ENCODE measurements around the gene LCORL.
A peak's percentile ranks its signal among the peaks of the same experiment; 100 is the strongest.
"Not testable (repeated sequence)": the region's sequence is repeated elsewhere in the genome, so short reads cannot be mapped to it uniquely, and the experiment has no call there.

The LCORL gene

DNA sequence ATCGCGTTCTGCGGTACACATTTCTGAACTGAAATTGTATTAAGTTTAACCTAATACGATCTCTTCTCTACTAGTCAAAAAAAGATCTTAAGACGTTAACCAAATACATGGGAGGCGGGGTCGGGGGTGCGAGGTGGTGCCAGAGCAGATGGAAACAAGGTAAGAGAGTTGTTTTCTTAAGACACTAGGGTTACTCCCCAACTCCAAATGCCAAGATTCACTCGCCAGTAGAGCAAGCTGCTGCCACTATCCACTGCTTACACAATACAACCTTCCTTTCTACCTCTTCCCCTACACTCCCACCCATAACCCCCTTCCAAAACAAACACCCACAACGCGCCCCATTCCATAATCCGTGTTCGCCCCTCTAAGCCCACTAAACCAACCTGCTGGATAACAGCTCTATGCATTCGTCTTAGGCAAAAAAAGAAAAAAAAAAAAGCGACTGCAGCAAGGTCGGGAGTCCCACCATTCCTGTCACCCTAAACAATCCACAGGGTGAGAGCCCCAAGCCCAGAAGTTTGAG is 1.3 kb downstream of the LCORL start:
- peak; percentile 14 for DNase-seq (ENCODE audit: low spot score)

DNA sequence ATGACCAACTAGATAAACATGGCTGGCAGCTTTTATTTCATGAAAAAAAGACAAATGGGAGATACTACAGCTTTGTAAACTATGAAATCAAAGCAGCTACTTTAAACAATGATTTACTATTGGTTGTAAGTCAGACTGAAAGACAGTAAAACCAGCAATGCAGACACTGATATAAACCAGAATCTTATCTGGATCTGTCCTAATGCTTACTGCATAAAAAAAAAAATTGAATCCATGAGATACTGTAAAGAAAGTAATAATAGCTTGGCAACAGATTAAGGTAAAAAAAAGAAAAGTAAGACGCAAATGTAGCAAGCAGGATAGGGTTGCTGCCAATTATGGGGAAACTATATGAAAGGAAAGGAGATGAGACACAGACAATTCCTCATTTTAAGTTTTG is 7.3 kb downstream of the LCORL start:
- no peak for DNase-seq (ENCODE audit: low spot score)

DNA sequence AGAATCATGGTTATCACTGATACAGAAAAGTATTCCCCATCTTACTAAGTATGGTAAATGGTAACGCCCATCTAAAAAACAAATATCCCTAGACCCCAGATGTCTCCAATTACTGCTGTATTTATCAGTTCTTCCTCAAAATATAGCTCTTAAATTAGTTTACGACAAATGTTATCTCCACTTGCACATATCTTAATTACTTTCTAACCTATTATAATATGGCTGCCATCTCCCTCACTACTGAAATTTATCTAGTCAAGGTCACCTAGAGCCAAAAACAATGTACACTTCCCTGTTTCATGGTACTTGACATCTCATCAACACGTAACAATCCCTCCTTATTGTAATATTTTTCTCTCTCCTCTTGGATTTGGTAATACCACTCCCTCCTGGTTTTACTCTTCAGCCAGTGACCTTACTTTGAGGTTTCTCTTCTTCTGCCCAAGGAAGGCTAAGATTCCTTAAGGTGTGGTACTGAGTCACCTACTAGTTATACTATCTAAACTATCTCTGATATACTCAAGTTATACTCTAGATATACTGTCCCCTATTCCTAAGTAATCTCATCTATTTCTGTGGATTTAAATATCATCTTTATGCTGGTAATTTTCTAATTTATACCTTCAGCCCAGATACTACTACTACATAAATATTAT is 8.6 kb downstream of the LCORL start:
- DNase-seq (ENCODE audit: low spot score), result no peak

DNA sequence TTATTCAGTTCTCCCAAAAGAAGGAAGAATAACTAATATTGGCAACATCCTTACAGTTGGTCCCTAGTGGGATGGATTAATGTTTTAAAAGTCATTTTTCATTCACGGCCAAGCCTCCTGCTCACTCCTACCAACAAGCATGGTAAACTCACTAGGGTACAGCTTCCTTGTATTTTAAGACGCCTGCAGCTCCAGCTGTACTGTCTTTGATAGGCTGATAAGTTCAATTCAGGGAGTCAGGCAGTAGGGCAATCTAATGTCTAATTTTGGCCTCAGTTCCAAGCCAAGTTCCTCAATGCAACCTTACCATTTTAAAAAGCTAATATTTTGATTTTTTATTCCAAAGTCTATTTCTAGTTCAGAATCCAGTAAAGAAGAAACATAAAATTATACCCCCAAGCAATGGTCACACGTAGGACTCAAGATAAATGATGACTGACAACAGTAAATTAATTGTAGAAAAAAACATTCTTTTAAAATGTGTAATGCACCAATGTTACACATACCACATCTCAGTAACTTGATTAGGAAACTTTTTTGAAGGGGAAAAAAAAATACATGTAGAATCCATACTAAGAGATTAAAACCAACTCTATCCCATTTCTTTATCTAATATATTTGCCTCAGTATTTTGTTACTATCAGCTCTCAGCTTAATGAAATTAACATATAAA is 9.3 kb downstream of the LCORL start:
- no peak for DNase-seq (ENCODE audit: low spot score)

DNA sequence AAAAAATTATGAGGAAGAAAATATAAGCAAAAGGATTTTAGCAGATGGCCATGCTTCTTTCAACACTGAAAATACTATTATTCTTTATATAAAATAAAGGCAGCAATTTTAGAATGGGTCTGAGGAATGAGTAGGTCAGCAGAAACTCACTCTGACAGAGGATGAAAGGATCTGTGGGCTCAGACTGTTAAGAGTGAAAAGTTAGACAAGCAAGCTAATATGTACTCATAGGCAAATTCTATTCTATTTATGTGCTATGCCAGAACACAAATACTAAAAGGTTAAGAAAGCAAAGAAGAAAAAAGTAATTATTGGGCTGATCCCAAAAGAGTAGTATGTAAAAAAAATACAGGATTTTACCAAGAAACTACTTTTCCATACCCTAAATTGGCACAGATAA is 13.9 kb downstream of the LCORL start:
- no peak for DNase-seq (ENCODE audit: low spot score)

DNA sequence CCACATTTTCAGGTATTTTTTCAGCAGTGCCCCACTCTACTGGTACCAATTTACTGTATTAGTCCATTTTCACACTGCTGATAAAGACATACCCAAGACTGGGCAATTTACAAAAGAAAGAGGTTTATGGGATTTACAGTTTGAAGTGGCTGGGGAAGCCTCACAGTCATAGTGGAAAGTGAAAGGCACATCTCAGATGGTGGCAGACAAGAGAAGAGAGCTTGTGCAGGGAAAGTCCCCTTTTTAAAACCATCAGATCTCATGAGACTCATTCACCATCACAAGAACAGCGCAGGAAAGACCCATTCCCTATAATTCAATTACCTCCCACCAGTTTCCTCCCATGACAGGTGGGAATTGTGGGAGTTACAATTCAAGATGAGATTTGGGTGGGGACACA is 15.1 kb downstream of the LCORL start:
- DNase-seq (ENCODE audit: low spot score), result not testable (repeated sequence)

DNA sequence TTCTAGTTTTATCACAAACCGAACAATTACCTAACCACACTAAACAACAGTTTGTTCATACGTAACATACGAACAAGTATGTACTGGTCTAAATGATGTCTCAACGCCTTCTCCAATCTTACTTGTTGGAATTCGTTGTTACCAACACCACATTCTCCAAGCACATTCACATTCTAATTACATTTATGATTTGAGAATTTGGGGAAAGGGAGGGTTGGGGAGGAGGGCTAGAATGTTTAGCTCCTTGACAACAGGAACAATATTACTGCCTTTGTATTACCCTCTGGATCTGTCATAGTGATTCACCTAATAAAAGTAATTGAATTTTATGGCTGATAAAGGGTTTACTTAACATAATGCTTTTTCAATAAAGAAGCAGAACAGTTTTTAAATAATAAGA is 24.4 kb downstream of the LCORL start:
- DNase-seq (ENCODE audit: low spot score), result no peak

DNA sequence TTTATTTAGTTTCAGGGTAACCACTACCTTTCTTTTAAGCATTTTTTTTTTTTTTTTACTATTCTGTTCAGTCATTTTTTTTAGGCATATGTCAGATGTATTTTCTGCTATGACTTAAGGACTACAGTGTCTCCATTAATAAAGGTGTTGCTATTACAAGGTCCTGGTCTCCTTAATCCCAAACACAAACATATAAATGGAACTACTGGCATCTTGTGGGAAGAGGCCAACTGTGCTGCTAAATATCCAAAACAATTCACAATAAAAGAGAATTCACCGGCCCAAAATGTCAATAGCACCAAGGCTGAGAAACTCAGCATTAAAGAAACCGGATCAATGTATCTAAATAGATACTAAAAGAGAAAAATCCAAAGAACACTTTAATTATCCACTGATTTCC is 26.4 kb downstream of the LCORL start:
- DNase-seq (ENCODE audit: low spot score), result no peak

DNA sequence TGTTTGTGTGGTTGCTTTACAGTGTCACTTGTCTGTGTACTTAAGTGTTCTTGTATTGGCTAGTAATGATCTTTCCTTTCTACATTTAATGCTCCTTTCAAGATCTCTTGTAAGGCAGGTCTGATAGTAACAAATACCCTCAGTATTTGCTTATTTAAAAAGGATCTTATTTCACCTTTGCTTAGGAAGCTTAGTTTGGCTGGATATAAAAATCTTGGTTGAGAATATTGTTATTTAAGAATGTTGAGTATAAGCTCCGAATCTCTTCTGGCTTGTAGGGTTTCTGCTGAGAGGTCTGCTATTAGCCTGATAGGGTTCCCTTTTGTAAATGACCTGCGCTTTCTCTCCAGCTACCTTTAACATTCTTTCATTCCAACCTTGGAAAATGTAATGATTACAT is 35.7 kb downstream of the LCORL start:
- DNase-seq (ENCODE audit: low spot score), result no peak

DNA sequence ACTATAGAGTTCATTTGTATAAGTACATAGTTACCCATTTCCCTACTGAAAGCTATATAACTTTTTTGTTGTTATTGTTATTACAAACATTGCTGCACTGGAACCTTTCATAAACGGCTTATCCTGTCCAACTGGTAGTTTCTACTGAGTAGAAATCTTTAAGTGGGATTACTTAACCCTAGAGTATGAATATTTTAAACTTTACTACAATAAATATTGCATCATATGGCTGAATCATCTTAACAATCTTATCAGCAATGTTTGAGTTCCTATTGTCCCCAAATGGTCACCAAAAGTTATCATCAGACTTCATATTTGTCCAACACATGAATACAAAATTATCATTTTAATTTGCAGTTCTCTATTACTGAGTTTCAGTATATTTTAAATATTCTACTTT is 40.5 kb downstream of the LCORL start:
- DNase-seq (ENCODE audit: low spot score), result no peak

DNA sequence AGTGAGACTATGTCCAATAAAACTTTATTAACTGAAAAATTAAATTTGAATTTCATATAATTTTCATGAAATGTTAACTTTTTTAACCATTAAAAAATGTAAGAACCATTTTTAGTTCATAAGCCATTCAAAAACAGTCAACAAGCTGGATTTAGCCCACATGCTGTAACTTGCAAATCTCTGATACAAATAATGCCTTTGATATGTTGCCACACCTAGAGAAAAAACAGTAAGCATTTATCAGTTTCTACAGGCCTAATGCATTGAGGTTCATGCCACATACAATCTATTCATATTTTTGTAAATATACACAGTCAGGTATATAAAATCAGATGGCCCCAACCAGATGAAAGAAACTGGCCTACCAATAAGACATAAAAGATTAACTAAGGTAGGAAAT is 52.8 kb downstream of the LCORL start:
- DNase-seq (ENCODE audit: low spot score), result no peak

DNA sequence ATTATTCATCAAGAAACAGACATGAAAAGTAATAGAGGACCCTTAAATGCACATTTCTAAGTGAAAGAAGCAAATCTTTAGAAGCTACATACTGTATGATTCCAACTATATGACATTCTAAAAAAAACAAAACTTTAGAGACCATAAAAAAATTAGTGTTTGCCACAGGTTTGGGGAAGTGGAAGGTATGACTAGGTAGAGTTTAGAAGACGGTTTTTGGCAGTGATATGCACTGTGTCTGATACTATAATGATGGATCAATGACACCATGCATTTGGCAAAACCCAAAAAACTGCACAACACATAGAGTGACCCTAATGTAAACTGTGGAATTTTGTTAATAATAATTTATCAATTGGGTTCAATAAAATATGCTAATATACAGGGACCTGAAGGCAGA is 54.5 kb downstream of the LCORL start:
- no peak for DNase-seq (ENCODE audit: low spot score)

DNA sequence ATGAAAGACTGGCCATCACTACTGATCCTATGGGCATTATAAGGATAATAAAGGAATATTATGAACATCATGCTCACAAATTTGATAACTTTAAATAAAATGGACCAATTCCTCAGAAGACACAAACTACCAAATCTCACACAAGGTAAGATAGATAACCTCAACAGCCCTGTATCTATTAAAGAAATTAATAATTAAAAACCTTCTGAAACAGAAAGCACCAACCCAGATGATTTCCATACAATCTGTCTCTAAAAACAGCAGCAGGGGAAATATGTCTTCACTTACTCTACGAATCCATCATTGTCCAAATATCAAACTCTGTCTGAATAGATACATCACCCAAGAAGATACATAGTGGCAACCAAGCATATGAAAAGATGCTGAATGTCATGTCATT is 55.2 kb downstream of the LCORL start:
- DNase-seq (ENCODE audit: low spot score), result no peak

DNA sequence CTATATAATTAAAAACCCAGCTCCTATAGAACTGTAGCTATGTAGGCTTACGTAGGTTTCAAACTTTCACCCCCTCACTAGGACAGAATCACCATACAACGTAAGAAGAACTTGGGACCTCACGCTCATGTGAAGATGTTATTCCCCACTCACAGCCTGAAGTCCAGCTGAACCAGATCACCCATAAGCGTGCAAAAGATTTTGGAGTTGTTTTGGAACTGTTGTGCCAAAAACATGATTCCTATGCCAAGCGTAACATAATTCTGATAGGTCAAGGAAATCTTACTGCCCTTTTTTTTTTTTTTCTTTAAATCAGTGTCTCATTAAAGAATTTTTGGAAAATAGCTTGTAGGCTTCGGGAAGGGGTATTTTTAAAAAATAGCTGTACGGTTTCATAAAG is 57.0 kb downstream of the LCORL start:
- no peak for DNase-seq (ENCODE audit: low spot score)

DNA sequence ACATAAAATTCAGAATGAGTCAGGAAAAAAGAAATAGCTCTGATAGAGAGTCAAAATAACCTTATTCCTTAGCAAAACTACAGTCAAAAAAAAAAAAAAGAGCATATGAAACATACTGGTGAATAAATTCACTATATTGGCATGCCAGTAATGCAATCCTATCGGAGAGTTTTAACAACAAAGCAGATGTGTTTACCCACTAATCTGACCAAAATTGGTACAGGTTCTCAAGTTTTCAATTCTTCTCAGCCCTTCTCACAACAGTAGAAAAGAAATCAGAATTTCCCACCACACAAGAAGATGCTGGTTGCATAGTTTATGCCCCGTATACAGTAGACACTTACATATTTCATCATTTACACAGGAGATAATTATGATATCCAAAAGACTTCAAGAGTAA is 59.4 kb downstream of the LCORL start:
- DNase-seq (ENCODE audit: low spot score), result peak; percentile 15

DNA sequence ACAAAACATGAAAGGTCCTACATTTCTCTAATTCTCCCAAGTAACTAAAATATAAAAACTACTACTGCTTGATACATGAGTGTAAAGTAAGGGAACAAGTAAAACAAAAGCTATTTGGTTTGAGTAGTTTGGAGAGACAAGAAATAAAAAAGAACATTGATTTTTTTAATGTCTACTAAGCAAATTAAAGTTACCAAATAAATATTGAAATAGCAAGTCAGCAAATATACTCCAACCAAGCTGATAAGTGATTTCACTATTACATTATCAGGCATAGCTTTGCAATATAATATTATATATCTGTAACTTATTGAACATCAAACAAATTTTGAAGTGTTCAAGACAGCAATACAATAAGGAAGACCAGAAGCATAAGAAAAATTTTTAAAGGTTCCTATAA is 60.3 kb downstream of the LCORL start:
- no peak for DNase-seq (ENCODE audit: low spot score)

DNA sequence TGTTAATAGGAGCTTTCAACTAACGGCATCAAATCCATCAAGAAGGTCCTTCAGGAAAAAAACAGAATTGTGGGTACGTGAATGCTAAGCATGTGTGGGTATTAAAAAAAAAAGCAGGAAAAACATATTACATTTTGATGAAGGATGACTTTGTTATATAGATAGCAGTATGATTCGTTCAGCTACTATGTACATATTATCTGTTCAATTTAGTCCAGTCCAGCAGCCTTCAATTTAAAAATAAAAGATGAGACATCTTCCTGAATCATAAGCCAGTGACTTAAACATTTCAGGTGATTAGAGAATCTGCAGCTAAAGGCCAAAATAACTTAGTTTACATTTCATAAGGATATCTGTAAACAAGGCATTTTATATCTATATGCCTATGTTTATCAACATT is 63.4 kb downstream of the LCORL start:
- DNase-seq (ENCODE audit: low spot score), result no peak

DNA sequence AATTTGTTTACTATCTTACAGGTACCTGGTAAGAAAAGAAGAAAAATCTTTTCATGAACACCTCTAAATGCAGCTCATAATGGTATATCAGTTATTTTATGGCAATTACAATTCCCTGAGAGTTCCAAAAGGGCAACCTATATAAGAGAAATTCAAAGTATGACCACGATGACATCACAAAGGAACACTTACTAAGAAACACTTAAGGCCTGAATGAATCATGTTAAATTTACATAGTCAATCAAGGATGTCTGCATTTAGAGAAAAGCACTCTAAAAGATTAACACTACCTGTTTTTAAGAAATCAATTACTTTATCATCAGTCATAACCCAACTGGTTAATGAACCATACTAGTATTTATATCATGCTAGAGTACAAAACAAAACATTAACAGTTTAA is 63.9 kb downstream of the LCORL start:
- DNase-seq (ENCODE audit: low spot score), result no peak

DNA sequence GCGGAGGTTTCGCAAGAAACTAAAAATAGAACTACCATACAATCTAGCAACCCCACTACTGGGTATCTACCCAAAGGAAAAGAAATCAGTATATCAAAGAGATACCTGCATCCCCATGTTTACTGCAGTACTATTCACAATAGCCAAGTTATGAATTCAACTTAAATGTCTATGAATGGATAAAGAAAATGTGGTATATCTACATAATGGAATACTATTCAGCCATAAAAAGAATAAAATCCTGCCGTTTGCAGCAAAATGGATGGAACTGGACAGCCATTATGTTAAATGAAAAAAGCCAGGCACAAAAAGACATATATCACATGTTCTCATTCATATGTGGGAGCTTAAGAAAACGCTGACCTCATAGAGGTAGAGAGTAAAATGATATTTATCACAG is 65.3 kb downstream of the LCORL start:
- DNase-seq (ENCODE audit: low spot score), result no peak

DNA sequence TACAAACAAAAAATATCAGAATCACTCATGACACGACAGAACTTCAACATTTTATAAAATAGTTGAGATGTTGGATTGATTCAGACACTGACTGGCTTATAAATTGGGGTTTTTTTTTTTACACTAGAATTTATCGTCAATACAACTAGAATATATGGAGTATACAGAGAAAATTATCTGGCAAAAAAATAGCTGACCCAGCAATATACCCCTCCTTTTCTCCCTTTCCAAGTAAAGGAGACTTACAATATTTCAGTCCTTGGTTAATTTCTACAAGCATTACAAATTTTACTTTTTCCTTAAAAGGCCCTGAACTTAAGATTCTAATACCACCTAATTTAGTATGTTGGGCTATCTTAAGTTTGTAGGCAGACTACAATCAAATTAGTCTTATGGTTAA is 76.3 kb downstream of the LCORL start:
- no peak for DNase-seq (ENCODE audit: low spot score)

DNA sequence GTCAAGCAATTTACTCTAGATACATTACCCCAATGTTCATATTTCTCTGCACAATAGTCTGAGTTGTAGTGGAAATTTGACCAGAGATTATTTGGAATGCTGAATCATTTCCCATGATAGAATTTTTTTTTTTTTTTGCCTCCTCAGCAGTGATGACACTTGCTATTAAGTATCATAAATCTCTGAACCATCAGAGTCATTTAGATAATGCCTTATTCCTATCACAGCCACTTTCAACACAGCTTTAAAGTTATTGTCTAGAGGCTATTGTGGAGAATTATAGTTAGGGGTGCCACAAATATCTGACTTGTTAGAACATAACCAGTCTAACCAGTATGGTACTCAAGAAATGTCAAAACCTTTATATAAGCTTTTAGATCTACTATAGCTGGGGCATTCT is 79.8 kb downstream of the LCORL start:
- no peak for DNase-seq (ENCODE audit: low spot score)

DNA sequence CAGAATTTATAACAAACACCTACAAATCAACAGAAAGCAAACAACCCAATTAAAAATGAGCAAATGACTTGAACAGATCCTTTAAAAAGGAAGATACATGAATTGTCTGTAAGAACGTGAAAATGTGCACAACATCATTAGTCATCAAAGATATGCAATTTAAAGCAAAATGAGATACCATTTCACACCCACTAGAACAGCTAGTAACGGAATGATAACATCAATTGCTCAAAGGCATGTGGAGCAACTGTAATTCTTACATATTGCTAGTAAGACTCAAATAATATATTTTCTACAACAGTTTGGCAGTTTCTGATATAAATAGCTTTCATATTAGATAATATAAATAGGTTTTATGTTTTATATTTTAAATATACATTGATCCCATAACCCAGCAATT is 82.5 kb downstream of the LCORL start:
- no peak for DNase-seq (ENCODE audit: low spot score)

DNA sequence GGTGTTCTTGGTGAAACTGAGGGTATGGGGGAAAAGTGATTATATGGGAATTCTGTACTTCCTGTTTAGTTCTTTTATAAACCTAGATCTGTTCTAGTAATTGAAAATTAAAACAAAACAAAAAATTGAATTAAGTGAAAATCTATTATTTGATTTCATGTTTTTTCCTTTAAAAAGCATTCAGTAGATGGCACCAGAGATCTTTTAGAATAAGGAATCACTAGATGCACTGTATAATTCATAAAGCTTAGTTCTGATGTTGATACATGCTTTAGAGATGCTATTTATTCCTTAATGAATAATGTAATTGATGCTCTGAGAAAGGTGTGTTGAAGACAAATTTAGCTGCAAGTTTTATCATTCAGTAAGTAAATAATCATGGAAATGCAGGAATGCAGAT is 87.3 kb downstream of the LCORL start:
- DNase-seq (ENCODE audit: low spot score), result no peak

DNA sequence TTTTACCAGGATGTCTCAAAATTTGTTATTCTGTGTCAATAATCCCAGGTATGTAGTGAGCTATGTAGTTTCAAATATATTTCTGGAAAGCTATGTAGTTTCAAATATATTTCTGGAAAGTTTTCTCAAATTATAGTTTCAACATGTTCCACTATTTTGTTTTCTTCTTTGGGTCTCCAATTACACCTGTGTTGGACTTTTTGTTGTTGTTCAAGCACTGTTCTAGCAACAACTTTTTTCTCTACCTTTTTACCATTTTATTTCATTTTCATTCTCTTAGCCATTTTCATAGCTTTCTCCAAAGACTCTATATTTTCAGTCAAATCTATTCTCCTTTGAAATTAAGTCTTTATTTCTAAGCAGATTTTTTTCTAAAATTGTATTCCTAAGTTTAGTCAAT is 88.4 kb downstream of the LCORL start:
- no peak for DNase-seq (ENCODE audit: low spot score)

Data from AG08396 (cell line).